ENCODE measurements around the gene MYB. TPM values are rescaled to one million over a fixed set of nuclear protein-coding genes. Genes with fewer than 3 reads are reported as not detected.

The MYB gene
- total RNA-seq, 1 experiment from 2014 or later, result 6.1 TPM

DNA sequence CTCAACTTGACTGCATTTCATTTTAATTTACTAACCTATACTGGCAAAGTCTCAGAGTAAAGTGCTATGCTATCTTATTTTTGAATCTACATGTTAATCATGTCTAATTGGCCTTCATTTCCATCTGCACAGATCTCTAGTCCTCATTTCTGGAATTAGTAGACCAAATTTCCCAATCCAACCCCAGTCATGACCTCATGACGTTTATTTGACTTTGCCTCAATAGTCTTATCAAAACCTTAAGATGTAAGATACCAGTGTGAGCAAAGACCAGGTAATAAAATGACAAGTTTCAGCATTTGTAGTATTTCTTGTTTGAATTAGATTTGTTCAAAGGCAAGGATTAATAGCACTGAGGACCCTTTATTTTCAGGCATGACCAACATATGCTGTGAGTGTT is 43.3 kb upstream of the MYB start (continued):
- TF ChIP-seq, protein P1, sequence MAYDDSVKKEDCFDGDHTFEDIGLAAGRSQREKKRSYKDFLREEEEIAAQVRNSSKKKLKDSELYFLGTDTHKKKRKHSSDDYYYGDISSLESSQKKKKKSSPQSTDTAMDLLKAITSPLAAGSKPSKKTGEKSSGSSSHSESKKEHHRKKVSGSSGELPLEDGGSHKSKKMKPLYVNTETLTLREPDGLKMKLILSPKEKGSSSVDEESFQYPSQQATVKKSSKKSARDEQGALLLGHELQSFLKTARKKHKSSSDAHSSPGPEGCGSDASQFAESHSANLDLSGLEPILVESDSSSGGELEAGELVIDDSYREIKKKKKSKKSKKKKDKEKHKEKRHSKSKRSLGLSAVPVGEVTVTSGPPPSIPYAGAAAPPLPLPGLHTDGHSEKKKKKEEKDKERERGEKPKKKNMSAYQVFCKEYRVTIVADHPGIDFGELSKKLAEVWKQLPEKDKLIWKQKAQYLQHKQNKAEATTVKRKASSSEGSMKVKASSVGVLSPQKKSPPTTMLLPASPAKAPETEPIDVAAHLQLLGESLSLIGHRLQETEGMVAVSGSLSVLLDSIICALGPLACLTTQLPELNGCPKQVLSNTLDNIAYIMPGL (CRISPR knock-in tag; IDR thresholded peaks at IDR 0.05), result no peak
- TF ChIP-seq ZNF423 (CRISPR knock-in tag; IDR thresholded peaks at IDR 0.05) (no peak), IRF2 (CRISPR knock-in tag; IDR thresholded peaks at IDR 0.05; ENCODE audit: borderline replicate concordance, low read depth) (no peak), KAT7 (CRISPR knock-in tag; IDR thresholded peaks at IDR 0.05; ENCODE audit: borderline replicate concordance) (no peak), SMAD4 (CRISPR knock-in tag; IDR thresholded peaks at IDR 0.05) (no peak)
- TF ChIP-seq, protein P2, sequence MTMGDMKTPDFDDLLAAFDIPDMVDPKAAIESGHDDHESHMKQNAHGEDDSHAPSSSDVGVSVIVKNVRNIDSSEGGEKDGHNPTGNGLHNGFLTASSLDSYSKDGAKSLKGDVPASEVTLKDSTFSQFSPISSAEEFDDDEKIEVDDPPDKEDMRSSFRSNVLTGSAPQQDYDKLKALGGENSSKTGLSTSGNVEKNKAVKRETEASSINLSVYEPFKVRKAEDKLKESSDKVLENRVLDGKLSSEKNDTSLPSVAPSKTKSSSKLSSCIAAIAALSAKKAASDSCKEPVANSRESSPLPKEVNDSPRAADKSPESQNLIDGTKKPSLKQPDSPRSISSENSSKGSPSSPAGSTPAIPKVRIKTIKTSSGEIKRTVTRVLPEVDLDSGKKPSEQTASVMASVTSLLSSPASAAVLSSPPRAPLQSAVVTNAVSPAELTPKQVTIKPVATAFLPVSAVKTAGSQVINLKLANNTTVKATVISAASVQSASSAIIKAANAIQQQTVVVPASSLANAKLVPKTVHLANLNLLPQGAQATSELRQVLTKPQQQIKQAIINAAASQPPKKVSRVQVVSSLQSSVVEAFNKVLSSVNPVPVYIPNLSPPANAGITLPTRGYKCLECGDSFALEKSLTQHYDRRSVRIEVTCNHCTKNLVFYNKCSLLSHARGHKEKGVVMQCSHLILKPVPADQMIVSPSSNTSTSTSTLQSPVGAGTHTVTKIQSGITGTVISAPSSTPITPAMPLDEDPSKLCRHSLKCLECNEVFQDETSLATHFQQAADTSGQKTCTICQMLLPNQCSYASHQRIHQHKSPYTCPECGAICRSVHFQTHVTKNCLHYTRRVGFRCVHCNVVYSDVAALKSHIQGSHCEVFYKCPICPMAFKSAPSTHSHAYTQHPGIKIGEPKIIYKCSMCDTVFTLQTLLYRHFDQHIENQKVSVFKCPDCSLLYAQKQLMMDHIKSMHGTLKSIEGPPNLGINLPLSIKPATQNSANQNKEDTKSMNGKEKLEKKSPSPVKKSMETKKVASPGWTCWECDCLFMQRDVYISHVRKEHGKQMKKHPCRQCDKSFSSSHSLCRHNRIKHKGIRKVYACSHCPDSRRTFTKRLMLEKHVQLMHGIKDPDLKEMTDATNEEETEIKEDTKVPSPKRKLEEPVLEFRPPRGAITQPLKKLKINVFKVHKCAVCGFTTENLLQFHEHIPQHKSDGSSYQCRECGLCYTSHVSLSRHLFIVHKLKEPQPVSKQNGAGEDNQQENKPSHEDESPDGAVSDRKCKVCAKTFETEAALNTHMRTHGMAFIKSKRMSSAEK (CRISPR knock-in tag; IDR thresholded peaks at IDR 0.05; ENCODE audit: borderline replicate concordance), result no peak
- TF ChIP-seq, protein P3, sequence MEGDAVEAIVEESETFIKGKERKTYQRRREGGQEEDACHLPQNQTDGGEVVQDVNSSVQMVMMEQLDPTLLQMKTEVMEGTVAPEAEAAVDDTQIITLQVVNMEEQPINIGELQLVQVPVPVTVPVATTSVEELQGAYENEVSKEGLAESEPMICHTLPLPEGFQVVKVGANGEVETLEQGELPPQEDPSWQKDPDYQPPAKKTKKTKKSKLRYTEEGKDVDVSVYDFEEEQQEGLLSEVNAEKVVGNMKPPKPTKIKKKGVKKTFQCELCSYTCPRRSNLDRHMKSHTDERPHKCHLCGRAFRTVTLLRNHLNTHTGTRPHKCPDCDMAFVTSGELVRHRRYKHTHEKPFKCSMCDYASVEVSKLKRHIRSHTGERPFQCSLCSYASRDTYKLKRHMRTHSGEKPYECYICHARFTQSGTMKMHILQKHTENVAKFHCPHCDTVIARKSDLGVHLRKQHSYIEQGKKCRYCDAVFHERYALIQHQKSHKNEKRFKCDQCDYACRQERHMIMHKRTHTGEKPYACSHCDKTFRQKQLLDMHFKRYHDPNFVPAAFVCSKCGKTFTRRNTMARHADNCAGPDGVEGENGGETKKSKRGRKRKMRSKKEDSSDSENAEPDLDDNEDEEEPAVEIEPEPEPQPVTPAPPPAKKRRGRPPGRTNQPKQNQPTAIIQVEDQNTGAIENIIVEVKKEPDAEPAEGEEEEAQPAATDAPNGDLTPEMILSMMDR (IDR thresholded peaks at IDR 0.05), result no peak

DNA sequence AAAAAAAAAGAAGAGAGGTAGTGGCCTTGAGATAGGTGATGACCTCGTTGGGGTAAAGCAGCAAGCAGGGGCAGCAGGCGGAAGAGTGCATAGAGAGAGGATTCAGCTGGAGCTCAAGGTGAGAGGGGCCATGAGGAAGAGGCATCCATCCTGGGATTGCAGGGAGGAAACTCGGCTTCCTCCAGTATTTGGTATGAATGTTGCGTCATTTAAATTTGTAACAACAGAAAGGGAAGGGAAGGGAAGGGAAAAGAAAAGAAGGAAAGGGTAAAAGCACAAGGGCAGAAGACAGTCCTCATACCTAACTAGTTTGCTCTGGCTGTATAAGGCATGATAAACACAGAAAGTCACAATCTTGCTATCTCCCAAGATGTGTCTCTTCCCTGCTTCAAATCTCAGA is 39.9 kb upstream of the MYB start:
- Mint-ChIP-seq H3K9me3 (no peaks in the 10 kb centered on the region), H3K27ac (no peak overlapping the region), H3K36me3 (no peaks in the 10 kb centered on the region), H3K4me3 (no peak overlapping the region), H3K27me3 (ENCODE audit: low read depth) (no peaks in the 10 kb centered on the region; the same call in 1 of the 2 replicates), H3K4me1 (peaks cover 10% of the 10 kb centered on the region)
- TF ChIP-seq, protein P4, sequence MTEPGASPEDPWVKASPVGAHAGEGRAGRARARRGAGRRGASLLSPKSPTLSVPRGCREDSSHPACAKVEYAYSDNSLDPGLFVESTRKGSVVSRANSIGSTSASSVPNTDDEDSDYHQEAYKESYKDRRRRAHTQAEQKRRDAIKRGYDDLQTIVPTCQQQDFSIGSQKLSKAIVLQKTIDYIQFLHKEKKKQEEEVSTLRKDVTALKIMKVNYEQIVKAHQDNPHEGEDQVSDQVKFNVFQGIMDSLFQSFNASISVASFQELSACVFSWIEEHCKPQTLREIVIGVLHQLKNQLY (CRISPR knock-in tag; IDR thresholded peaks at IDR 0.05), result no peak
- no peak for TF ChIP-seq NFYB (CRISPR knock-in tag; conservative IDR thresholded peaks at IDR 0.05; ENCODE audit: low read depth)
- no peak for TF ChIP-seq ZNF219 (CRISPR knock-in tag; IDR thresholded peaks at IDR 0.05; ENCODE audit: borderline replicate concordance)
- TF ChIP-seq SP1 (CRISPR knock-in tag; conservative IDR thresholded peaks at IDR 0.05), result no peak
- TF ChIP-seq JAZF1 (CRISPR knock-in tag; IDR thresholded peaks at IDR 0.05), result no peak
- TF ChIP-seq, protein P5, sequence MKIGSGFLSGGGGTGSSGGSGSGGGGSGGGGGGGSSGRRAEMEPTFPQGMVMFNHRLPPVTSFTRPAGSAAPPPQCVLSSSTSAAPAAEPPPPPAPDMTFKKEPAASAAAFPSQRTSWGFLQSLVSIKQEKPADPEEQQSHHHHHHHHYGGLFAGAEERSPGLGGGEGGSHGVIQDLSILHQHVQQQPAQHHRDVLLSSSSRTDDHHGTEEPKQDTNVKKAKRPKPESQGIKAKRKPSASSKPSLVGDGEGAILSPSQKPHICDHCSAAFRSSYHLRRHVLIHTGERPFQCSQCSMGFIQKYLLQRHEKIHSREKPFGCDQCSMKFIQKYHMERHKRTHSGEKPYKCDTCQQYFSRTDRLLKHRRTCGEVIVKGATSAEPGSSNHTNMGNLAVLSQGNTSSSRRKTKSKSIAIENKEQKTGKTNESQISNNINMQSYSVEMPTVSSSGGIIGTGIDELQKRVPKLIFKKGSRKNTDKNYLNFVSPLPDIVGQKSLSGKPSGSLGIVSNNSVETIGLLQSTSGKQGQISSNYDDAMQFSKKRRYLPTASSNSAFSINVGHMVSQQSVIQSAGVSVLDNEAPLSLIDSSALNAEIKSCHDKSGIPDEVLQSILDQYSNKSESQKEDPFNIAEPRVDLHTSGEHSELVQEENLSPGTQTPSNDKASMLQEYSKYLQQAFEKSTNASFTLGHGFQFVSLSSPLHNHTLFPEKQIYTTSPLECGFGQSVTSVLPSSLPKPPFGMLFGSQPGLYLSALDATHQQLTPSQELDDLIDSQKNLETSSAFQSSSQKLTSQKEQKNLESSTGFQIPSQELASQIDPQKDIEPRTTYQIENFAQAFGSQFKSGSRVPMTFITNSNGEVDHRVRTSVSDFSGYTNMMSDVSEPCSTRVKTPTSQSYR (CRISPR knock-in tag; IDR thresholded peaks at IDR 0.05), result no peak
- no peak for TF ChIP-seq FOXJ3 (CRISPR knock-in tag; IDR thresholded peaks at IDR 0.05; ENCODE audit: borderline replicate concordance)
- no peak for TF ChIP-seq CREB1 (CRISPR knock-in tag; IDR thresholded peaks at IDR 0.05)
- TF ChIP-seq, protein P6, sequence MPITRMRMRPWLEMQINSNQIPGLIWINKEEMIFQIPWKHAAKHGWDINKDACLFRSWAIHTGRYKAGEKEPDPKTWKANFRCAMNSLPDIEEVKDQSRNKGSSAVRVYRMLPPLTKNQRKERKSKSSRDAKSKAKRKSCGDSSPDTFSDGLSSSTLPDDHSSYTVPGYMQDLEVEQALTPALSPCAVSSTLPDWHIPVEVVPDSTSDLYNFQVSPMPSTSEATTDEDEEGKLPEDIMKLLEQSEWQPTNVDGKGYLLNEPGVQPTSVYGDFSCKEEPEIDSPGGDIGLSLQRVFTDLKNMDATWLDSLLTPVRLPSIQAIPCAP (CRISPR knock-in tag; IDR thresholded peaks at IDR 0.05), result no peak
- TF ChIP-seq, protein P7, sequence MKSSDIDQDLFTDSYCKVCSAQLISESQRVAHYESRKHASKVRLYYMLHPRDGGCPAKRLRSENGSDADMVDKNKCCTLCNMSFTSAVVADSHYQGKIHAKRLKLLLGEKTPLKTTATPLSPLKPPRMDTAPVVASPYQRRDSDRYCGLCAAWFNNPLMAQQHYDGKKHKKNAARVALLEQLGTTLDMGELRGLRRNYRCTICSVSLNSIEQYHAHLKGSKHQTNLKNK (CRISPR knock-in tag; IDR thresholded peaks at IDR 0.05), result no peak
- TF ChIP-seq GTF2I (CRISPR knock-in tag; conservative IDR thresholded peaks at IDR 0.05), result no peak
- TF ChIP-seq ZNF416 (CRISPR knock-in tag; IDR thresholded peaks at IDR 0.05), result no peak
- no peak for TF ChIP-seq MYBL2 (CRISPR knock-in tag; IDR thresholded peaks at IDR 0.05)
- TF ChIP-seq, protein P8, sequence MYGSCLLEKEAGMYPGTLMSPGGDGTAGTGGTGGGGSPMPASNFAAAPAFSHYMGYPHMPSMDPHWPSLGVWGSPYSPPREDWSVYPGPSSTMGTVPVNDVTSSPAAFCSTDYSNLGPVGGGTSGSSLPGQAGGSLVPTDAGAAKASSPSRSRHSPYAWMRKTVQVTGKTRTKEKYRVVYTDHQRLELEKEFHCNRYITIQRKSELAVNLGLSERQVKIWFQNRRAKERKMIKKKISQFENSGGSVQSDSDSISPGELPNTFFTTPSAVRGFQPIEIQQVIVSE (CRISPR knock-in tag; IDR thresholded peaks at IDR 0.05; ENCODE audit: borderline replicate concordance), result no peak
- no peak for TF ChIP-seq RELA (CRISPR knock-in tag; IDR thresholded peaks at IDR 0.05; ENCODE audit: borderline replicate concordance)
- no peak for TF ChIP-seq GRHL2 (CRISPR knock-in tag; IDR thresholded peaks at IDR 0.05; ENCODE audit: insufficient replicate concordance, severe bottlenecking)
- TF ChIP-seq OVOL2 (CRISPR knock-in tag; IDR thresholded peaks at IDR 0.05; ENCODE audit: borderline replicate concordance), result no peak
- 0 out of 2 replicates have a peak, but pooled peaks have one; percentile 21 for ATAC-seq
- ChIA-PET CTCF (interaction anchor here (0.6 to 2.4 kb wide), 3 partner anchors 15 to 120 kb away, joined by 3 to 10 read pairs (median 4); no protein-coding TSS in a partner anchor), POLR2A (no interaction called here)
- no peak for DNase-seq (ENCODE audit: low spot score)

All from WTC11 (cell line).